NB4 (cell line): ENCODE measurements around the gene PPP1R15B.
A peak's percentile ranks its signal among the peaks of the same experiment; 100 is the strongest.

Source experiments
- DNase-seq: peaks from one replicate; pipeline ENCODE4 v3.0.0; 2010; ENCODE audit warnings: low read depth
- H3K4me3 ChIP-seq: one replicate; pipeline ENCODE4 v1.5.1; 2011; ENCODE audit warnings: mild to moderate bottlenecking, low read depth, low read length, moderate library complexity
- MYC ChIP-seq: IDR thresholded peaks from 2 replicates; pipeline ENCODE4 v1.6.1; 2011; ENCODE audit warnings: low read depth, low read length
- POLR2A ChIP-seq: IDR thresholded peaks from 2 replicates; pipeline ENCODE4 v1.6.1; 2011; ENCODE audit warnings: mild to moderate bottlenecking; ENCODE audit not compliant: insufficient read length; ENCODE audit errors: extremely low read depth
- TF ChIP-seq, protein P1 (sequence below): IDR thresholded peaks from one replicate; pipeline ENCODE4 v1.5.1; 2012; ENCODE audit warnings: low read depth, low read length
- TF ChIP-seq, protein P2 (sequence below): IDR thresholded peaks from 2 replicates; pipeline ENCODE4 v1.6.1; 2011; ENCODE audit warnings: low read depth, low read length

The PPP1R15B gene

DNA sequence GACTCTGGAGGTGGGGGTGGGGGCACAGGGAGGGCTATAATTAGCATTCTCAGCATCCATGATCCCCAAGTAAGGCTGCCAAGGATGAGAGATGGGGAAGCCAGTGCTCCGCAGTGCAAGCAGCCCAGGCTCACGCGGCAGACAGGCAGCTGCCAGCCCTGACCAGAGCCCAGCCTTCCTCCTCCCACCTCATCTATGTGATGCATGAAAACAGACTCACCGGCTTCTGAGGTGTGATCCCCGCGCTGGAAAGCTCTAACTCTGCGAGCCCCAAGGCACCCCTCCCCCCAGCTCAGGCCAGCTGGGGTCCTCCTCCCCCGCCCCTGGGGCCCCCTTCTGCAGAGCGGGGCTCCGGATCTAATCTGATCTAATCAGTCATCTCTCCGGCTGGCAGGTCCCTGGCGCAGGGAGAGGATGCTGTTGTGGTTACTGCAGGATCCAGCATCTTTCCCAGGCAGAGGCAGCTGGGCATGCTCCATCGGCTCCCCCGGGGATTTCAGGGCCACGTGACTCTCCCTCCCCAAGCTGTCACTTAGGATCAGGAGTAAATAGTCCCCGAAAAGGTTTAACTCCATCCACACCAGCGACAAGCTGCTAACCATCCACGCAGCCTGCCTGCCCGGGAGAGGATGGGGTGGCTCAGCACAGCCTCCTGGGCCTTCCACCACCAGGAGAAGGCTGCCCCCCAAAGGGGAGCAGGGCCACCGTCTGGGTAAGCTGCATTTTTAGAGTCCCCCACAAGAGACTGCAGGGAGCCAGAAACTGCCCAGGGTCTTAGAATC is 52.0 kb downstream of the PPP1R15B start, which contains the start of gene PLEKHA6:
Gene PLEKHA6 (minus strand): TSS at position 456 of the 782 bp plus-strand sequence. CDS start 86,202 bp downstream, outside the sequence.
- H3K4me3 ChIP-seq: no peak within 1 kb of the TSS
- peak; percentile 23 for DNase-seq
- TF ChIP-seq MYC (no peak), POLR2A (no peak)
- TF ChIP-seq, protein P1, sequence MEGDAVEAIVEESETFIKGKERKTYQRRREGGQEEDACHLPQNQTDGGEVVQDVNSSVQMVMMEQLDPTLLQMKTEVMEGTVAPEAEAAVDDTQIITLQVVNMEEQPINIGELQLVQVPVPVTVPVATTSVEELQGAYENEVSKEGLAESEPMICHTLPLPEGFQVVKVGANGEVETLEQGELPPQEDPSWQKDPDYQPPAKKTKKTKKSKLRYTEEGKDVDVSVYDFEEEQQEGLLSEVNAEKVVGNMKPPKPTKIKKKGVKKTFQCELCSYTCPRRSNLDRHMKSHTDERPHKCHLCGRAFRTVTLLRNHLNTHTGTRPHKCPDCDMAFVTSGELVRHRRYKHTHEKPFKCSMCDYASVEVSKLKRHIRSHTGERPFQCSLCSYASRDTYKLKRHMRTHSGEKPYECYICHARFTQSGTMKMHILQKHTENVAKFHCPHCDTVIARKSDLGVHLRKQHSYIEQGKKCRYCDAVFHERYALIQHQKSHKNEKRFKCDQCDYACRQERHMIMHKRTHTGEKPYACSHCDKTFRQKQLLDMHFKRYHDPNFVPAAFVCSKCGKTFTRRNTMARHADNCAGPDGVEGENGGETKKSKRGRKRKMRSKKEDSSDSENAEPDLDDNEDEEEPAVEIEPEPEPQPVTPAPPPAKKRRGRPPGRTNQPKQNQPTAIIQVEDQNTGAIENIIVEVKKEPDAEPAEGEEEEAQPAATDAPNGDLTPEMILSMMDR: peak; percentile 21
- TF ChIP-seq, protein P2, sequence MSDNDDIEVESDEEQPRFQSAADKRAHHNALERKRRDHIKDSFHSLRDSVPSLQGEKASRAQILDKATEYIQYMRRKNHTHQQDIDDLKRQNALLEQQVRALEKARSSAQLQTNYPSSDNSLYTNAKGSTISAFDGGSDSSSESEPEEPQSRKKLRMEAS: no peak

DNA sequence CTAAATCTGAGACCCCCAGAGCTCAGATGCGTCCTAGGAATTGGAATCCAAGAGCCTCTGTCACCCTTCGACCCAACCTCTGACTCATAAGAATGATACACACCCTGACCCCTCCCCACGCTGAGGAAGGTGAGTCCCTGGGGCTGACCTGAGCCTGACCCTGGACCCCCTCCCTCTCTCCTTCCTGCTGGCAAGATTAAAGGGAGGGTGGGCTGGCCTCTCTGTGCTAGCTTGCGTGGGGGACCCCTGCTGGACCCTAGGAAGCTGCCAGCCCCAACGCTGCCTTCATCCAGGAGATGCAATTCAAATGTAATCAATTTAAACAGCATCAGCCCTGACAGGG is 52.5 kb downstream of the PPP1R15B start:
- H3K4me3 ChIP-seq: no peak overlapping the region
- TF ChIP-seq, protein P2: no peak
- TF ChIP-seq, protein P1: no peak
- TF ChIP-seq MYC (no peak), POLR2A (no peak)
- no peak for DNase-seq

DNA sequence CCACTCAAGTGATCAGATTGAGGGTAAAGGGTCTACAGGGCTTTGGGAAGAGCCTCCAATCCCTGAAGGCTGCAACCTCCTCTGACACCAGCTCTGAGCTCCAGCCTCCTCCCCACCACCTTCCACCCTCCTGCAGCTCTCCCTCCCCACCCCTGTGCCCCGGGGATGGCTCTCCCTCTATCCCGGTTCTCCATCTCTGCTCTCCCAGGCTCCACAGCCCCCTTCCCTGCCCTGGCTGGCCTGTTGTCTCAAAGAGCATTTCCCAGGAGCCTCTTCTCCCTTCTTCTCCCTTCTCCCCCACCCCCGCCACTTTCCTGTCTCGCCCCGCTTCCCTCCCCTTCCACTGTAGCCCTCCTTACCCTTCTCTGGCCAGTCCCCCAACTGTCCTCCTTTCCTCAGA is 53.0 kb downstream of the PPP1R15B start:
- no peak for TF ChIP-seq MYC
- DNase-seq: no peak
- H3K4me3 ChIP-seq: no peak overlapping the region

DNA sequence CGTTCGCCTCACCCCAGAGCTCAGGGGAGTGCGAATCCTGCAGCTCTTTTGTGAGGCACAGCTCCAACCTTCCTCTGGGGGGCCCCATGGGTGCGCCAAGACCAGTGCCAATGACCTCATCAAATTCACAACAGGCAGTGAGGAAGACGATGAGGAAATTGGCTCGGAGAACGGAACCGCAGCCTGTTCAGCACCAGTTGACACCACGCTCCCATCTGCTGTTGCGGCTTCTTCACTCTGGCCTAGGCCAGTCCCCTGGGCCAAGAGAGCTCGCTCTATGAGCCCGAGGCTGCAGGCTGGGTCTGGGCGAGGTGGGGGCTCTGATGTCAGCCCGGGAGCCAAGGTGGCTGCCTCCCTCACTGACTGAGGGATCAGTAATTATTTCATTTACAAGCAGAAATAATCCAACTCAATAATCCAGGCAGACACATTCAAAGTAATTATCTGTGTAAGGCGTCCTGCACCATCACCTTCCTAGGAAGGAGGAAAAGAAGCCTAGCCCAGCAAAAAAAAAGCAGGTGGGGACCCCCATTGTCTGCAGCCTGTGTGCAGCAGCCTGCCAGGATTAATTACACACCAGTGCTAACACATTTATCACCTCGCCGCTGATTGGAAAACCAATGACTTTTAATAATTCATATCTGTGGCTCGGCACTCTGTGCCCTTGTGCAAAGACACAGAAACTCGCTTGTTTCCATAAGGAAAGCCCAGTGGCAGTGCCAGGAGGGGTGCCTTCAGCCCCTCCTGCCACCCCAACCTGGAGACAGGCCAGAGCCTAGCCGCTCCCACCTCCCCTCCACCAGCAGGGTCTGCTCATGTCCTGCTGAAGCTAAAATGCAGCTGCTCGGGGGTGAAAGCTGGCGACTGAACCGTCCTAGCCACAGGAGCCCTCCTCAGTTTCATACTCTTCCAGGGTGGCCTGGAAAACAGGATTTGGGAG is 53.8 kb downstream of the PPP1R15B start:
- peak; percentile 62 for DNase-seq
- no peak for TF ChIP-seq MYC
- TF ChIP-seq, protein P1: peak; percentile 39
- no peak overlapping the region for H3K4me3 ChIP-seq

- H3K4me3 ChIP-seq: no peak overlapping the region
- no peak for DNase-seq
- no peak for TF ChIP-seq POLR2A
- TF ChIP-seq, protein P1: no peak
- TF ChIP-seq, protein P2: no peak
- TF ChIP-seq MYC: no peak
Measured at GRCh38 chr1:204356997-204357396, 54.6 kb downstream of the PPP1R15B start.

GRCh38 chr1:204355913-204356312 is 55.7 kb downstream of the PPP1R15B start:
- DNase-seq: no peak
- no peak overlapping the region for H3K4me3 ChIP-seq
- TF ChIP-seq POLR2A: no peak
